CD14-positive monocyte (primary cell): ENCODE results near the gene POP7. TPM values are rescaled to one million over a fixed set of nuclear protein-coding genes. Genes with fewer than 3 reads are reported as not detected.

ENCODE experiments used
- DNase-seq, 3 donors: peaks; one replicate each; pipeline ENCODE4 v3.0.0-alpha.2; 2011 to 2022
- H2AFZ ChIP-seq: 2 replicates; pipeline ENCODE4 v1.6.0; 2012; ENCODE audit warnings: mild to moderate bottlenecking, low read depth, low read length, inconsistent platforms; ENCODE audit not compliant: insufficient read depth, poor library complexity, severe bottlenecking
- H3K27ac ChIP-seq, 2 donors: 1 replicate in 1 of 2; 2 replicates in 1 of 2; pipeline ENCODE4 v1.5.1; 2012 to 2013; ENCODE audit warnings: low read length in 2 of 2, control low read depth in 1 of 2, inconsistent platforms in 1 of 2, low read depth in 1 of 2, mild to moderate bottlenecking in 1 of 2
- H3K27me3 ChIP-seq, 2 donors: one replicate each; pipeline versions ENCODE4 v1.6.0 to v1.6.1; 2011 to 2013; ENCODE audit warnings: low read length in 2 of 2; ENCODE audit not compliant: control insufficient read depth in 2 of 2, insufficient read depth in 2 of 2
- H3K36me3 ChIP-seq, 2 donors: replicated peaks in 1 of 2; 1 replicate in 1 of 2; 2 replicates in 1 of 2; pipeline versions ENCODE4 v1.5.1 to v1.6.1; 2012 to 2013; ENCODE audit warnings: low read length in 2 of 2, control low read depth in 1 of 2, inconsistent platforms in 1 of 2, mild to moderate bottlenecking in 1 of 2; ENCODE audit not compliant: insufficient read depth in 2 of 2, control insufficient read depth in 1 of 2
- H3K4me1 ChIP-seq, 2 donors: 1 replicate in 1 of 2; 2 replicates in 1 of 2; pipeline versions ENCODE4 v1.5.1 to v1.6.1; 2012 to 2013; ENCODE audit warnings: low read length in 2 of 2, control low read depth in 1 of 2, inconsistent platforms in 1 of 2, mild to moderate bottlenecking in 1 of 2, moderate library complexity in 1 of 2; ENCODE audit not compliant: insufficient read depth in 2 of 2, control insufficient read depth in 1 of 2
- H3K4me2 ChIP-seq: replicated peaks from 2 replicates; pipeline ENCODE3; 2012; ENCODE audit warnings: low read length, moderate library complexity, mild to moderate bottlenecking; ENCODE audit not compliant: poor library complexity, severe bottlenecking; ENCODE audit errors: extremely low read depth
- H3K4me3 ChIP-seq, 3 experiments: fragments of 200-600 bp in 1 of 3; sonication (generic) in 1 of 3; replicated peaks in 1 of 3; 1 replicate in 2 of 3; 2 replicates in 1 of 3; pipeline ENCODE4 v1.5.1; 2011 to 2013; ENCODE audit warnings: low read length in 3 of 3, mild to moderate bottlenecking in 3 of 3, control low read depth in 2 of 3, low read depth in 2 of 3, inconsistent platforms in 1 of 3, moderate library complexity in 1 of 3
- H3K79me2 ChIP-seq: 2 replicates; pipeline ENCODE4 v1.6.0; 2012; ENCODE audit warnings: mild to moderate bottlenecking, control low read depth, inconsistent platforms, low read length, moderate library complexity; ENCODE audit not compliant: insufficient read depth
- H3K9ac ChIP-seq: 2 replicates; pipeline ENCODE4 v1.6.0; 2017; ENCODE audit warnings: low read length, mild to moderate bottlenecking; ENCODE audit not compliant: insufficient read depth, poor library complexity, severe bottlenecking
- H3K9me3 ChIP-seq, 2 donors: replicated peaks in 1 of 2; 1 replicate in 1 of 2; 2 replicates in 1 of 2; pipeline versions ENCODE4 v1.5.1 to v1.6.1; 2012 to 2013; ENCODE audit warnings: low read length in 2 of 2, control low read depth in 1 of 2; ENCODE audit not compliant: control insufficient read depth in 1 of 2, insufficient read depth in 1 of 2
- H4K20me1 ChIP-seq: 2 replicates; pipeline ENCODE4 v1.6.0; 2012; ENCODE audit warnings: mild to moderate bottlenecking, low read length, control low read depth, moderate library complexity; ENCODE audit not compliant: insufficient read depth
- H3K27ac Mint-ChIP-seq, 7 donors: one replicate each; pipeline ENCODE4 v1.8.0; 2020; ENCODE audit warnings: mild to moderate bottlenecking in 7 of 7, mixed read lengths in 7 of 7, moderate library complexity in 6 of 7, inconsistent platforms in 2 of 7
- H3K27me3 Mint-ChIP-seq, 3 donors: one replicate each; pipeline ENCODE4 v1.8.0; 2021 to 2022; ENCODE audit warnings: low read depth in 3 of 3, mild to moderate bottlenecking in 3 of 3, mixed read lengths in 3 of 3, moderate library complexity in 3 of 3, inconsistent platforms in 1 of 3
- H3K36me3 Mint-ChIP-seq, 2 donors: one replicate each; pipeline ENCODE4 v1.8.0; 2020; ENCODE audit warnings: mixed read lengths in 2 of 2, inconsistent platforms in 1 of 2, mild to moderate bottlenecking in 1 of 2
- H3K4me1 Mint-ChIP-seq: one replicate; pipeline ENCODE4 v1.8.0; 2020; ENCODE audit warnings: mild to moderate bottlenecking, mixed read lengths
- H3K4me3 Mint-ChIP-seq, 2 donors: one replicate each; pipeline ENCODE4 v1.8.0; 2020; ENCODE audit warnings: mild to moderate bottlenecking in 2 of 2, mixed read lengths in 2 of 2, moderate library complexity in 1 of 2
- H3K9me3 Mint-ChIP-seq, 7 donors: one replicate each; pipeline ENCODE4 v1.8.0; 2020 to 2022; ENCODE audit warnings: mixed read lengths in 7 of 7, mild to moderate bottlenecking in 6 of 7, moderate library complexity in 6 of 7, inconsistent platforms in 2 of 7
- CTCF ChIP-seq: fragments of 200-600 bp; IDR thresholded peaks from one replicate; pipeline ENCODE4 v1.8.0; 2022; ENCODE audit warnings: antibody characterized with exemption, mild to moderate bottlenecking
- WGBS: methylation state at CpG from one replicate; pipeline ENCODE4 v1.1.5; 2013; ENCODE audit warnings: missing lambda C conversion rate; ENCODE audit not compliant: insufficient coverage; 5-methylcytosine and 5-hydroxymethylcytosine counted together
- intact Hi-C, 2 donors: fragments of 100-400 bp; cut with micrococcal nuclease; formaldehyde crosslinking; loops; one replicate each; pipeline versions ENCODE4 v1.15.0 to v1.15.1; 2023
- polyA plus RNA-seq, 3 donors: library from polyadenylated mRNA; depleted of rRNA in 1 of 3; unstranded in 2 of 3; stranded (reverse) in 1 of 3; fragments of 300-500 nt in 2 of 3; fragments of >200 nt in 1 of 3; fragmentation: Illumina TruSeq in 2 of 3; gene quantifications; 1 replicate in 2 of 3; 2 replicates in 1 of 3; pipeline ENCODE4 v1.2.3, GENCODE V29; 2012 to 2021

POP7 gene
- polyA plus RNA-seq, 3 donors: 11.1 to 48.5 (median 41.6) TPM

- H3K4me1 ChIP-seq: peaks cover 0 to 2% of the 10 kb centered on the region in 2 donors
- no peak for TF ChIP-seq CTCF
- no peaks in the 10 kb centered on the region for H3K36me3 ChIP-seq
- H4K20me1 ChIP-seq: no peaks in the 10 kb centered on the region
- Mint-ChIP-seq H3K27me3 (peaks cover 5 to 14% (median 10%) of the 10 kb centered on the region in 3 donors), H3K4me3 (no peak overlapping the region), H3K27ac (no peak overlapping the region), H3K36me3 (no peaks in the 10 kb centered on the region), H3K9me3 (peaks cover 0 to 8% (median 2%) of the 10 kb centered on the region in 7 donors), H3K4me1 (peaks cover 4% of the 10 kb centered on the region)
- intact Hi-C loops: no loop called here
- no peak for DNase-seq
- no peak overlapping the region for H3K9ac ChIP-seq
- no peaks in the 10 kb centered on the region for H3K27me3 ChIP-seq
- no peak overlapping the region for H3K4me2 ChIP-seq
- H3K4me3 ChIP-seq: no peak overlapping the region
- 99% methylated on average over 6 of the region's 6 CpGs for WGBS
- no peaks in the 10 kb centered on the region for H3K9me3 ChIP-seq
- no peaks in the 10 kb centered on the region for H3K79me2 ChIP-seq
- no peak overlapping the region for H2AFZ ChIP-seq
- H3K27ac ChIP-seq: no peak overlapping the region
These were observed 34.0 kb downstream of the POP7 start for GRCh38 chr7:100739934-100740333.

GRCh38 chr7:100744605-100745004 lies 38.7 kb downstream of the POP7 start:
- Histone ChIP-seq H3K36me3 (no peaks in the 10 kb centered on the region), H4K20me1 (no peaks in the 10 kb centered on the region), H3K4me2 (peak overlapping the region; percentile 78), H3K79me2 (no peaks in the 10 kb centered on the region), H3K9ac (no peak overlapping the region), H2AFZ (peak overlapping the region; percentile 77), H3K4me3 (peak overlapping the region in 1 of 3 experiments; percentile 72), H3K4me1 (peaks cover 0 to 6% of the 10 kb centered on the region in 2 donors), H3K27me3 (peaks cover 0 to 5% of the 10 kb centered on the region in 2 donors), H3K9me3 (no peaks in the 10 kb centered on the region), H3K27ac (no peak overlapping the region)
- no peak for TF ChIP-seq CTCF
- intact Hi-C loops: loop anchor here in 1 of 2 donors (2.0 kb wide), 1 partner anchor 16 kb away; no protein-coding TSS in a partner anchor
- H3K27ac Mint-ChIP-seq: peak overlapping the region in 1 of 7 donors; percentile 8
- peaks cover 11 to 18% (median 14%) of the 10 kb centered on the region in 3 donors for H3K27me3 Mint-ChIP-seq
- 98% methylated on average over 11 of the region's 14 CpGs for WGBS
- no peaks in the 10 kb centered on the region for H3K36me3 Mint-ChIP-seq
- H3K4me3 Mint-ChIP-seq: peak overlapping the region; percentile 86 to 95
- H3K4me1 Mint-ChIP-seq: peaks cover 9% of the 10 kb centered on the region
- H3K9me3 Mint-ChIP-seq: peaks cover 0 to 9% (median 2%) of the 10 kb centered on the region in 7 donors
- no peak for DNase-seq
